Posterior vena cava (tissue), 2 donors: ENCODE results near the gene PPP5C. TPM values are rescaled to one million over a fixed set of nuclear protein-coding genes. Genes with fewer than 3 reads are reported as not detected.

ENCODE experiments used
- total RNA-seq, 2 donors: library from RNA; stranded (reverse); fragmentation: NEBNext Ultra II Directional; extraction: Animal tissue kit (Norgen Biotek cat#: 25700); gene quantifications; one replicate each; pipeline ENCODE4 v1.2.1, GENCODE V29; 2021
- donor health status: DM: yes; HTN: yes; CAD: no.
- donor health status: DM: yes; HTN: yes; CAD: no.

The PPP5C gene
- total RNA-seq, 2 donors from 2014 or later: 44.3 to 46.8 TPM

Other genes with a start within 250 kb of the PPP5C start
- gene IGFL3, start 222.4 kb upstream of the PPP5C start, total RNA-seq: not detected
- under 1 TPM in 1 of 2 donors, not detected in 1; 0.38 TPM for gene IGFL2, start 198.8 kb upstream of the PPP5C start, total RNA-seq
- gene IGFL1, start 117.3 kb upstream of the PPP5C start, total RNA-seq: not detected
- 10 to 100 TPM; 50.0 to 79.8 TPM for gene HIF3A, start 50.0 kb upstream of the PPP5C start, total RNA-seq
- 10 to 100 TPM; 11.7 to 17.7 TPM for gene CCDC8, start 66.5 kb downstream of the PPP5C start, total RNA-seq
- 1 to 10 TPM in 1 of 2 donors, under 1 TPM in 1; 0.37 to 1.2 TPM for gene PNMA8C, start 81.8 kb downstream of the PPP5C start, total RNA-seq
- gene PNMA8A, start 124.5 kb downstream of the PPP5C start, total RNA-seq: 1 to 10 TPM; 4.6 to 7.8 TPM
- gene PNMA8B, start 148.8 kb downstream of the PPP5C start, total RNA-seq: 1 to 10 TPM; 1.8 to 3.8 TPM